ENCODE measurements around the gene SLC25A11.
A peak's percentile ranks its signal among the peaks of the same experiment; 100 is the strongest.
"Not testable (repeated sequence)": the region's sequence is repeated elsewhere in the genome, so short reads cannot be mapped to it uniquely, and the experiment has no call there.

Gene SLC25A11

DNA sequence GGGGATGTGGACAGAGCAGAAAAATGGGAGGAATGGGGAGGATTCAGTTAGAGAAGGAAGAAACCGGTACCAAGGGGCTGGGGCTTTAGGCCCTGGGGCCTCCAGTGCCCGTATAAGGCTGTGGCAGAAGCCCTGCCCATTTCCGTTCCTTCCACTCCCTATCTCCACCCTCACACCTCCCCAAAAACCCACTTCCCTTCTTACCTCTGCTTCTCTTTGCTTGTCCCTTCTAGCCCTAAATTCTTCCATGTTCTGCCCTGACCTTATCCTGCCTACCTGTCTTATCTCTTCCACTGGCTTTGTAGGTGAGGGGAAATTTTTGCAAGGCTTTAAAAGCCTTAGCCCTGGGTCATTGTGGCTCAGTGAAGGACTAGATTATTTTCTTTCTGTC lies 4.3 kb upstream of the SLC25A11 start:
- DNase-seq: no peak

DNA sequence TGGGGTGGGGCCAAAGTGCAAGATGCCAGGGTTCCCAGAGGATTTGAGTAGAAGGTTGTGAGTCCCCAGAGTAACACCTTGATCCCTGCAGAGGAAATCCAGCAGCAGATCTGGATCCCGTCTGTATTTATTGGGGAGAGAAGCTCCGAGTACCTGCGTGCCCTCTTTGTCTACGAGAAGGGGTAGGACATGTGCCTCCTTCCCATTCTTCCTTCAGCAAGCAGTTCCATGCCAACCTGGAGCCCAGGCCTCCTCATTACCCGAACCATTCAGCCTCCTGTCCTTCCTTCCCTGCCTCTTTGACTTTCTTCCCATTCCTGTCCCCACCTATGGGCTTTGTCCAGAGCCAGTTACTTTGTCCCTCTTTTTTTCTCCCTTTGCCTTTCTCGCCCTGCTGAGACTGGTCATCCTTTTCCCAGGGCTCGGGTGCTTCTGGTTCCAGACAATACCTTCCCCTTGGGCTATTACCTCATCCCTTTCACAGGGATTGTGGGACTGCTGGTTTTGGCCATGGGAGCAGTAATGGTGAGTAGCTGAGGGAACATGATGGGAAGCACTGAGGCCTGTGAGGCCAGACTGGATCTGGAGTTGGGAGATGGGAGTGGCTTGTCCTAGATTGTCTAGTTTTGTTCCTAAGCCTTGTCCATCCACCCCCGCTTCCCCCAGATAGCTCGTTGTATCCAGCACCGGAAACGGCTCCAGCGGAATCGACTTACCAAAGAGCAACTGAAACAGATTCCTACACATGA lies 3.1 kb upstream of the SLC25A11 start:
- no peak for DNase-seq

- DNase-seq: no peak
These were observed 1.4 kb upstream of the SLC25A11 start for GRCh38 chr17:4941319-4941610.

GRCh38 chr17:4940555-4941318 lies 891 bp upstream of the SLC25A11 start:
- peak; percentile 36 for DNase-seq

DNA sequence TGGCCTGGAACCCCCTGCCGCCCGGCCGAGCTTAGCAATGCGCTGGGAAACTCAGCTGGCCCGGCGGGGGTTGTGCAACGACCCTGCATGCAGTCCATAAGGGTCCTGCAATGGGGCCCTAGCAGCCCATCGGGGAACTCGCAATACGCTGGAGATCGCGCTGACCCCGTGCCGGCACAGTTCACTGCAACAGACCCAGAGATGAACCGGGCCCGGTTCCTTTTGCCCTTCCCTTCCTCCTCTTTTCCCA lies 375 bp downstream of the SLC25A11 start:
- no peak for DNase-seq

GRCh38 chr17:4938688-4939545 lies 929 bp downstream of the SLC25A11 start:
- no peak for DNase-seq

GRCh38 chr17:4938069-4938491 lies 1.8 kb downstream of the SLC25A11 start:
- no peak for DNase-seq

- no peak for DNase-seq
These were observed 2.3 kb downstream of the SLC25A11 start for GRCh38 chr17:4937553-4937952.

GRCh38 chr17:4936436-4936835 lies 3.4 kb downstream of the SLC25A11 start:
- no peak for DNase-seq

DNA sequence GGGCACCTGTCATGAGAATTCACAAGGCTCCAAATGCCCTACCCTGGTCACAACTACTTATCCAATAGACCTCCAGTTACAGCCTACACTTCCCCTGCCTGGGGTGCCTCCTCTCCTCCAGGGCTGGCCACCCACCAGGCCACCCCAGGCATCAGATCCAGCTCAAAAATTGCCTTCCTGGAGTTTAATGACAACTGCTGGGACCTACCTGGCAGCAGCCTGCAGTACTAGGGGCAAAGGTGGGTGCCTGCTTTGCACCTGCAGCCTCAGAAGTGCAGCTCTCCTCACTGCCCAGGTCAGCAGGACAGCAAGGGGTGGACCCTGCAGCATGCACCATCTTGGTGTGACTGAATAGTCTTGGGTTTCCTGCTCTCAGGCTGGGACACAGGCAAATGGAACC lies 4.2 kb downstream of the SLC25A11 start:
- no peak for DNase-seq

GRCh38 chr17:4934173-4934979 lies 5.5 kb downstream of the SLC25A11 start:
- no peak for DNase-seq

- no peak for DNase-seq
These were observed 6.2 kb downstream of the SLC25A11 start for GRCh38 chr17:4933646-4934045.

DNA sequence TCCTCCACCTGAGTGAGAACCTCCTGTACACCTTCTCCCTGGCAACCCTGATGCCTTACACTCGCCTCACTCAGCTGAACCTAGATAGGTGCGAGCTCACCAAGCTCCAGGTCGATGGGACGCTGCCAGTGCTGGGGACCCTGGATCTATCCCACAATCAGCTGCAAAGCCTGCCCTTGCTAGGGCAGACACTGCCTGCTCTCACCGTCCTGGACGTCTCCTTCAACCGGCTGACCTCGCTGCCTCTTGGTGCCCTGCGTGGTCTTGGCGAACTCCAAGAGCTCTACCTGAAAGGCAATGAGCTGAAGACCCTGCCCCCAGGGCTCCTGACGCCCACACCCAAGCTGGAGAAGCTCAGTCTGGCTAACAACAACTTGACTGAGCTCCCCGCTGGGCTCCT lies 7.1 kb downstream of the SLC25A11 start:
- DNase-seq: no peak

- DNase-seq: no peak
These were observed 7.9 kb downstream of the SLC25A11 start, which contains the start of gene GP1BA for GRCh38 chr17:4931963-4932362. TSS of gene GP1BA (plus strand) at chr17:4932277. CDS start at chr17:4932605, 328 bp downstream.

DNA sequence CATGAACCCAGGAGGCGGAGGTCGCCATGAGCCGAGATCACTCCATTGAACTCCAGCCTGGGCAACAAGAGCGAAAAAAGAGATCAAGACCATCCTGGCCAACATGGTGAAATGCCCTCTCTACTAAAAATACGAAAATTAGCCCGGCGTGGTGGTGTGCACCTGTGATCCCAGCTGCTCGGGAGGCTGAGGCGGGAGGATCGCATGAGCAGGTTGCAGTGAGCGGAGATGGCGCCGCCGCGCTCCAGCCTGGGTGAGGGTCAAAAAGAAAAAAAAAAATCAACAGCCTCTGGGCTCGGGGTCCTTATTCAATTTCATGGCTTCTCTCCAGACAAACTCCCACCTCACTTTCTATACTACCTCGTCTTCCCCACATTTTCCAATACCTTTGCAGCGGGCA lies 11.0 kb downstream of the SLC25A11 start:
- DNase-seq: no peak

GRCh38 chr17:4926577-4927335 lies 13.1 kb downstream of the SLC25A11 start:
- not testable (repeated sequence) for DNase-seq

GRCh38 chr17:4921320-4921719 lies 18.5 kb downstream of the SLC25A11 start:
- no peak for DNase-seq

GRCh38 chr17:4920351-4921048 lies 19.3 kb downstream of the SLC25A11 start:
- no peak for DNase-seq

- DNase-seq: no peak
These were observed 20.3 kb downstream of the SLC25A11 start for GRCh38 chr17:4919511-4920047.

- DNase-seq: not testable (repeated sequence)
These were observed 25.3 kb downstream of the SLC25A11 start for GRCh38 chr17:4914551-4914950.

DNA sequence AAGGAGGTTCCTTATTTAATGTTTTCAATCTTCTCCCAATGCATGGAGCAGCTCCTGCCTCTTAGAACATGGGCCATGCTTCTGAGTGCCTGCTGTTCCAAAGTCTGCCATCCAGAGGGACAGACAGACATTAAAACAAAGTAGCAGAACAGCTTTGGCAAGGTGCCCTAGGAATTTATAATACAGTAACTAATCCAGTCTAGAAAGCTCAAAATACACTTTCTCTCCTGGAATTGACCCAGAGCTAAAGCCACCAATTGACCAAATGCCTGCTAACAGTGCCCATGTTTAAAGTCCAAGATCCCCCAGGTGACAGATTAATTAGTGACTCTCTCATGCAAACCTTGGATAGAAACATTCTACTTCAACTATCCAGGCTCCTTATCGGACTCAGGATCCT lies 25.9 kb downstream of the SLC25A11 start:
- DNase-seq: no peak

Data from activated gamma-delta T cell (primary cell).